HG03039 (cell line): ENCODE measurements around the gene ST6GALNAC1.
"Not testable (repeated sequence)": the region's sequence is repeated elsewhere in the genome, so short reads cannot be mapped to it uniquely, and the experiment has no call there.

Experiments used
- ATAC-seq: cut with Tn5 transposase; IDR thresholded peaks from one replicate; pipeline ENCODE4 v1.9.1; 2021; ENCODE audit warnings: mild to moderate bottlenecking, moderate library complexity; ENCODE audit not compliant: unreplicated experiment

Gene ST6GALNAC1

GRCh38 chr17:76614912-76615617, 28.5 kb downstream of the ST6GALNAC1 start:
- ATAC-seq = no peak

GRCh38 chr17:76614064-76614759, 29.3 kb downstream of the ST6GALNAC1 start:
- ATAC-seq = not testable (repeated sequence)

GRCh38 chr17:76612977-76613851, 30.3 kb downstream of the ST6GALNAC1 start:
- no peak for ATAC-seq

GRCh38 chr17:76612465-76612864, 31.1 kb downstream of the ST6GALNAC1 start:
- ATAC-seq = no peak

DNA sequence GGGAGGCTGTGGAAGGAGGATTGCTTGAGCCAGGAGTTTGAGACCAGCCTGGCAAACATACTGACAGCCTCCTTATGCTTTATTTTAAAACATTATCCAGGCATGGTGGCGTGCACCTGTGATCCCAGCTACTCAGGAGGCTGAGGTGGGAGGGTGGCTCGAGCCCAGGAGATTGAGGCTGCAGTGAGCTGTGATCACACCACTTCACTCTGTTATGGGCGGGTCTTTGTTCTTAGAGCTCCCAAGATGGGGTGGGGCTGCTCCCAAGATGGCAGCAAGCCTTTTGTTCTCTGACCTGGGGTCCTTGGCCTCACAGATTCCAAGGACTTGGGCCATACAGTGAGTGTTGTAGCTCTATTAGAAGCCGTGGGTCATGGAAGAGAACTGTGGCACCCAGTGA, 31.8 kb downstream of the ST6GALNAC1 start:
- ATAC-seq = no peak

- ATAC-seq = not testable (repeated sequence)
Measured at GRCh38 chr17:76611080-76611749, 32.3 kb downstream of the ST6GALNAC1 start.

GRCh38 chr17:76606685-76607084, 36.9 kb downstream of the ST6GALNAC1 start:
- ATAC-seq = not testable (repeated sequence)

DNA sequence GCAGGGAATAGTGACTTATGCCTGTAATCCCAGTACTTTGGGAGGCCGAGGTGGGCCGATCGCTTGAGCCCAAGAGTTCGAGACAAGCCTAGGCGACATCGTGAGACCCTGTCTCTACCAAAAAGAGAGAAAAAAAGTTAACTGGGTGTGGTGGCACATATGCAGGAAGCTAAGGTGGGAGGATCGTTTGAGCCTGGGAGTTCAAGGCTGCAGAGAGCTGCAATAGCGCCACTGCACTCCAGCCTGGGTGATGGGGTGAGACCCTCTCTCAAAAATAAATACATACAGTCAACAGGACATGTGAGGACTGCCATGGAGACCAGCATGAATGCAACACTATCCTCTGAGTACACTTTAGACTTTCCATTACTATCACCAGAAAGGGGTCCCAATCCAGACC, 42.5 kb downstream of the ST6GALNAC1 start:
- no peak for ATAC-seq

GRCh38 chr17:76599694-76600460, 43.7 kb downstream of the ST6GALNAC1 start:
- ATAC-seq = no peak

DNA sequence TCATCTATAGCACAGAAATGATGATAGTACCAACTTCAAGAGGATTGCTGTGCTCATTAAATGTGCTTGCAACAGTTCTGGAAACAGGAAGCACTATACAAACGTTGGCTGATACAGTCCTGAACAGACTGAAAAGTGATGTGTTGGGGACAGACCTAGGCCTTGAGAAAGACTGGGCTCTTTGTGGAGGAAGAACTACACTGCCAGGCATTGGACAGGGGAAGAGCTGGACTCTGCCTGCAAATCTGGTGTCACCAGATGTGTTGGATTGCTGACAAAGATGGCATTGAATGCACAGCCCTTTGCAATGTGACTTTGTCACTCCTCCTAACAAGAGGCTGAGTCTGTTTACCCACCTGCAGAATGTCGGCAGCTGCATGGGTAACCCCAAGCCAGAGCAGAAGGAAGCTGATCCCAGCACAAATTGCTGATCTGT, 45.5 kb downstream of the ST6GALNAC1 start:
- ATAC-seq = no peak

GRCh38 chr17:76597156-76598003, 46.2 kb downstream of the ST6GALNAC1 start:
- no peak for ATAC-seq

GRCh38 chr17:76594690-76595089, 48.9 kb downstream of the ST6GALNAC1 start:
- ATAC-seq = no peak

- ATAC-seq = no peak
Measured at GRCh38 chr17:76593959-76594358, 49.6 kb downstream of the ST6GALNAC1 start.

- ATAC-seq = no peak
Measured at GRCh38 chr17:76593384-76593826, 50.2 kb downstream of the ST6GALNAC1 start.

GRCh38 chr17:76588182-76588581, 55.4 kb downstream of the ST6GALNAC1 start:
- ATAC-seq = no peak

GRCh38 chr17:76586741-76587487, 56.6 kb downstream of the ST6GALNAC1 start:
- no peak for ATAC-seq

- ATAC-seq = no peak
Measured at GRCh38 chr17:76585649-76586593, 57.6 kb downstream of the ST6GALNAC1 start, which contains the start of gene ST6GALNAC2. ST6GALNAC2 (minus strand) TSS chr17:76585860; CDS start chr17:76585808, 52 bp downstream.
